ENCODE measurements around the gene NTNG2.

Gene NTNG2

GRCh38 chr9:132207839-132208615, 46.2 kb downstream of the NTNG2 start:
- TF ChIP-seq, protein P1, sequence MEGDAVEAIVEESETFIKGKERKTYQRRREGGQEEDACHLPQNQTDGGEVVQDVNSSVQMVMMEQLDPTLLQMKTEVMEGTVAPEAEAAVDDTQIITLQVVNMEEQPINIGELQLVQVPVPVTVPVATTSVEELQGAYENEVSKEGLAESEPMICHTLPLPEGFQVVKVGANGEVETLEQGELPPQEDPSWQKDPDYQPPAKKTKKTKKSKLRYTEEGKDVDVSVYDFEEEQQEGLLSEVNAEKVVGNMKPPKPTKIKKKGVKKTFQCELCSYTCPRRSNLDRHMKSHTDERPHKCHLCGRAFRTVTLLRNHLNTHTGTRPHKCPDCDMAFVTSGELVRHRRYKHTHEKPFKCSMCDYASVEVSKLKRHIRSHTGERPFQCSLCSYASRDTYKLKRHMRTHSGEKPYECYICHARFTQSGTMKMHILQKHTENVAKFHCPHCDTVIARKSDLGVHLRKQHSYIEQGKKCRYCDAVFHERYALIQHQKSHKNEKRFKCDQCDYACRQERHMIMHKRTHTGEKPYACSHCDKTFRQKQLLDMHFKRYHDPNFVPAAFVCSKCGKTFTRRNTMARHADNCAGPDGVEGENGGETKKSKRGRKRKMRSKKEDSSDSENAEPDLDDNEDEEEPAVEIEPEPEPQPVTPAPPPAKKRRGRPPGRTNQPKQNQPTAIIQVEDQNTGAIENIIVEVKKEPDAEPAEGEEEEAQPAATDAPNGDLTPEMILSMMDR (IDR thresholded peaks at IDR 0.05; ENCODE audit: borderline replicate concordance, insufficient read depth, low read depth, low read length), result no peak
- no peak overlapping the region for H3K4me3 ChIP-seq (ENCODE audit: low read depth, low read length)

- TF ChIP-seq, protein P1 (IDR thresholded peaks at IDR 0.05; ENCODE audit: borderline replicate concordance, insufficient read depth, low read depth, low read length), result no peak
- H3K4me3 ChIP-seq (ENCODE audit: low read depth, low read length), result no peak overlapping the region
These were observed 47.4 kb downstream of the NTNG2 start for GRCh38 chr9:132209228-132209627.

DNA sequence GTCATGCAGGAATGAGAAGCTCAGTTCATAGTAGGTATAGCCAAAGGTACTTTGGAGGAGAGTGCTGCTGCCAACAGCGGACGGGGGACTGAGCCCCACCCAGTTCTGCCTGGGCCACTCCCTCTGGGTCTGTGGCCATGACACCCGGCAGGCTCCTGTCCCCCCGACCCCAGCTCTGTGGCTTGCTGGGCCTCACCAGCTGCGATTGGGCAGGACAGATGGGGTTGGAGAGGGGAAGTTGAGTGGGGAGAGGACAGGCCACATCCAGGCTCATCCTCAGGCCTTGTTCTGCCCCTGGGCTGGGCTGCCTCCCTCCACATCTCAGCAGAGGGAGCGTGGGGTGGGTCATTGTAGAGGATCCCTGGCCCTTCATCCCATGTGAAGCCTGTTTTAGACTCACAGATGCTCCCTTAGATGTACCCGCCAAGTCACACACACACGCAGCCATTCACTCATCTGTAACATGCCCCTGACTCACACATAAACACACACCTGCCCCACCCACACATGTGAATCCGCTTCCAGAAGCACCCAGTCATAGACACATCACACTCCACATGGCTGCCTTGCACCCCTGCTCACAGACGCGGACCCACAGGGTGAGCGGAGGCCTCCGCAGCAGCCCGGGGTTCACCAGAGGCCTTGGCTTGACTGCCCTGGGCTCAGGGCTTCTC, 48.8 kb downstream of the NTNG2 start:
- TF ChIP-seq, protein P1 (IDR thresholded peaks at IDR 0.05; ENCODE audit: borderline replicate concordance, insufficient read depth, low read depth, low read length), result no peak
- H3K4me3 ChIP-seq (ENCODE audit: low read depth, low read length), result no peak overlapping the region

GRCh38 chr9:132211570-132211969, 49.7 kb downstream of the NTNG2 start:
- no peak overlapping the region for H3K4me3 ChIP-seq (ENCODE audit: low read depth, low read length)
- TF ChIP-seq, protein P1 (IDR thresholded peaks at IDR 0.05; ENCODE audit: borderline replicate concordance, insufficient read depth, low read depth, low read length), result no peak

- H3K4me3 ChIP-seq (ENCODE audit: low read depth, low read length), result no peak overlapping the region
- TF ChIP-seq, protein P1 (IDR thresholded peaks at IDR 0.05; ENCODE audit: borderline replicate concordance, insufficient read depth, low read depth, low read length), result no peak
These were observed 52.3 kb downstream of the NTNG2 start for GRCh38 chr9:132214027-132214622.

GRCh38 chr9:132216861-132217619, 55.2 kb downstream of the NTNG2 start:
- TF ChIP-seq, protein P1 (IDR thresholded peaks at IDR 0.05; ENCODE audit: borderline replicate concordance, insufficient read depth, low read depth, low read length), result no peak
- no peak overlapping the region for H3K4me3 ChIP-seq (ENCODE audit: low read depth, low read length)
